CD4-positive, alpha-beta T cell treated with Interleukin-21 for 1 hour (primary cell): ENCODE data around the gene ITGA6.
A peak's percentile ranks its signal among the peaks of the same experiment; 100 is the strongest.

ENCODE experiments used
- DNase-seq: peaks from one replicate; pipeline ENCODE4 v3.0.0-alpha.2; 2020

ITGA6 gene

GRCh38 chr2:172467382-172467781 is 40.0 kb downstream of the ITGA6 start:
- DNase-seq, result no peak

- DNase-seq, result no peak
Observed at GRCh38 chr2:172470958-172471922, 43.9 kb downstream of the ITGA6 start.

- DNase-seq, result no peak
Observed at GRCh38 chr2:172472446-172473033, 45.2 kb downstream of the ITGA6 start.

GRCh38 chr2:172473167-172473566 is 45.8 kb downstream of the ITGA6 start:
- DNase-seq, result no peak

- DNase-seq, result no peak
Observed at GRCh38 chr2:172478353-172478752, 51.0 kb downstream of the ITGA6 start.

GRCh38 chr2:172480301-172481218 is 53.2 kb downstream of the ITGA6 start:
- DNase-seq, result no peak

- DNase-seq, result no peak
Observed at GRCh38 chr2:172481507-172482262, 54.3 kb downstream of the ITGA6 start.

GRCh38 chr2:172484253-172484652 is 56.9 kb downstream of the ITGA6 start:
- peak; percentile 53 for DNase-seq

GRCh38 chr2:172484706-172485105 is 57.3 kb downstream of the ITGA6 start:
- no peak for DNase-seq

- no peak for DNase-seq
Observed at GRCh38 chr2:172488556-172488955, 61.2 kb downstream of the ITGA6 start.

- DNase-seq, result no peak
Observed at GRCh38 chr2:172489681-172490080, 62.3 kb downstream of the ITGA6 start.

- peak; percentile 65 for DNase-seq
Observed at GRCh38 chr2:172496160-172496608, 68.8 kb downstream of the ITGA6 start.

GRCh38 chr2:172507199-172507598 is 79.8 kb downstream of the ITGA6 start:
- DNase-seq, result no peak

- DNase-seq, result no peak
Observed at GRCh38 chr2:172510088-172510487, 82.7 kb downstream of the ITGA6 start.

GRCh38 chr2:172510548-172510947 is 83.2 kb downstream of the ITGA6 start:
- no peak for DNase-seq

- DNase-seq, result no peak
Observed at GRCh38 chr2:172512810-172513523, 85.6 kb downstream of the ITGA6 start.

GRCh38 chr2:172513524-172513900 is 86.1 kb downstream of the ITGA6 start:
- no peak for DNase-seq

- no peak for DNase-seq
Observed at GRCh38 chr2:172513935-172514586, 86.7 kb downstream of the ITGA6 start.

- no peak for DNase-seq
Observed at GRCh38 chr2:172516299-172516698, 88.9 kb downstream of the ITGA6 start.

- DNase-seq, result no peak
Observed at GRCh38 chr2:172518995-172519394, 91.6 kb downstream of the ITGA6 start.

GRCh38 chr2:172525601-172526000 is 98.2 kb downstream of the ITGA6 start:
- no peak for DNase-seq
